Psoas muscle (tissue), 8 donors: ENCODE results near the gene CANX. TPM values are rescaled to one million over a fixed set of nuclear protein-coding genes. Genes with fewer than 3 reads are reported as not detected.

ENCODE experiments used
- ATAC-seq, 4 donors: fragments of 200-7000 bp; cut with Tn5 transposase; one replicate each; pipeline ENCODE4 v1.9.1; 2020; ENCODE audit warnings: moderate library complexity in 3 of 4, mild to moderate bottlenecking in 2 of 4
- DNase-seq, 2 donors: peaks; one replicate each; pipeline ENCODE4 v3.0.0-alpha.2; 2020
- H3K27ac ChIP-seq: fragments of 200-600 bp; one replicate; pipeline ENCODE4 v1.8.0; 2022
- H3K27me3 ChIP-seq, 3 donors: fragments of 200-600 bp in 1 of 3; one replicate each; pipeline versions ENCODE4 v1.6.1 to v1.8.0; 2013 to 2022; ENCODE audit warnings: low read length in 2 of 3, mild to moderate bottlenecking in 2 of 3, moderate library complexity in 1 of 3; ENCODE audit not compliant: insufficient read depth in 3 of 3
- H3K36me3 ChIP-seq, 2 donors: fragments of 200-600 bp in 1 of 2; one replicate each; pipeline versions ENCODE4 v1.6.1 to v1.8.0; 2013 to 2022; ENCODE audit warnings: low read depth in 1 of 2, mild to moderate bottlenecking in 1 of 2, moderate library complexity in 1 of 2; ENCODE audit not compliant: insufficient read depth in 1 of 2
- H3K4me1 ChIP-seq: fragments of 200-600 bp; one replicate; pipeline ENCODE4 v1.8.0; 2022
- H3K4me3 ChIP-seq: fragments of 200-600 bp; one replicate; pipeline ENCODE4 v1.8.0; 2022; ENCODE audit warnings: mild to moderate bottlenecking
- H3K9me3 ChIP-seq: fragments of 200-600 bp; one replicate; pipeline ENCODE4 v1.8.0; 2022
- WGBS, 3 donors: extraction: QIAGEN DNeasy Blood & Tissue Kit; methylation state at CpG; one replicate each; pipeline versions ENCODE4 v1.1.6 to v1.1.7; 2013; 5-methylcytosine and 5-hydroxymethylcytosine counted together
- intact Hi-C, 2 donors: fragments of 100-400 bp; cut with DNase I; formaldehyde crosslinking; loops; one replicate each; pipeline versions ENCODE4 v1.11.0 to v1.14.2; 2022
- polyA plus RNA-seq, 3 donors: library from polyadenylated mRNA; stranded (reverse); fragments of 200-250 nt; gene quantifications; one replicate each; pipeline ENCODE4 v1.2.3, GENCODE V29; 2013
- total RNA-seq, 4 donors: library from RNA; stranded (reverse); fragmentation: NEBNext Ultra II Directional in 2 of 4; extraction: Animal tissue kit (Norgen Biotek cat#: 25700) in 2 of 4; gene quantifications; one replicate each; pipeline versions ENCODE4 v1.2.1 to v1.2.4, GENCODE V29; 2021 to 2023
- TF ChIP-seq, protein P1 (sequence below): fragments of 200-600 bp; IDR thresholded peaks from one replicate; pipeline ENCODE4 v1.8.0; 2022; ENCODE audit warnings: antibody characterized with exemption
- donor health status: healthy with polysubstance abuse.
- donor health status: DM: no; HTN: no; CAD: no; lungs with moderate emphysema.
- donor health status: Bipolar disorder and iron deficiency.
- donor health status: healthy.
- donor health status: DM: yes; HTN: yes; CAD: no.
- donor health status: DM: no; HTN: no; CAD: no.
- donor health status: DM: no; HTN: no; CAD: no.
- donor health status: DM: yes; HTN: yes; CAD: no.

The CANX gene
- total and polyA plus RNA-seq, 7 donors: 85.7 to 285 (median 225) TPM

- TF ChIP-seq, protein P1, sequence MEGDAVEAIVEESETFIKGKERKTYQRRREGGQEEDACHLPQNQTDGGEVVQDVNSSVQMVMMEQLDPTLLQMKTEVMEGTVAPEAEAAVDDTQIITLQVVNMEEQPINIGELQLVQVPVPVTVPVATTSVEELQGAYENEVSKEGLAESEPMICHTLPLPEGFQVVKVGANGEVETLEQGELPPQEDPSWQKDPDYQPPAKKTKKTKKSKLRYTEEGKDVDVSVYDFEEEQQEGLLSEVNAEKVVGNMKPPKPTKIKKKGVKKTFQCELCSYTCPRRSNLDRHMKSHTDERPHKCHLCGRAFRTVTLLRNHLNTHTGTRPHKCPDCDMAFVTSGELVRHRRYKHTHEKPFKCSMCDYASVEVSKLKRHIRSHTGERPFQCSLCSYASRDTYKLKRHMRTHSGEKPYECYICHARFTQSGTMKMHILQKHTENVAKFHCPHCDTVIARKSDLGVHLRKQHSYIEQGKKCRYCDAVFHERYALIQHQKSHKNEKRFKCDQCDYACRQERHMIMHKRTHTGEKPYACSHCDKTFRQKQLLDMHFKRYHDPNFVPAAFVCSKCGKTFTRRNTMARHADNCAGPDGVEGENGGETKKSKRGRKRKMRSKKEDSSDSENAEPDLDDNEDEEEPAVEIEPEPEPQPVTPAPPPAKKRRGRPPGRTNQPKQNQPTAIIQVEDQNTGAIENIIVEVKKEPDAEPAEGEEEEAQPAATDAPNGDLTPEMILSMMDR: peak; percentile 57
- WGBS, 3 donors: 36 to 48% (median 39%) methylated on average over 7 of the region's 7 CpGs
- peaks cover 0 to 13% of the 10 kb centered on the region in 2 donors for H3K36me3 ChIP-seq
- DNase-seq (no peak), ATAC-seq (peak; percentile 61 to 89 (median 76))
- no peaks in the 10 kb centered on the region for H3K27me3 ChIP-seq
- H3K27ac ChIP-seq: no peak overlapping the region
- intact Hi-C loops: no loop called here
- H3K4me1 ChIP-seq: no peaks in the 10 kb centered on the region
- H3K4me3 ChIP-seq: no peak overlapping the region
- no peaks in the 10 kb centered on the region for H3K9me3 ChIP-seq
These were observed 30.4 kb upstream of the CANX start for GRCh38 chr5:179668391-179668790.

- TF ChIP-seq, protein P1: no peak
- WGBS, 3 donors: 0 to 1% (median 0%) methylated on average over 73 to 78 of the region's 78 CpGs
- intact Hi-C loops: loop anchor here in 1 of 2 donors (2.0 kb wide), 1 partner anchor 20 kb away; the partner anchor contains the start of gene CANX
These were observed 20.3 kb upstream of the CANX start for GRCh38 chr5:179678223-179679013.

GRCh38 chr5:179679014-179679674 is 19.6 kb upstream of the CANX start:
- Histone ChIP-seq H3K4me1 (peaks cover 8% of the 10 kb centered on the region), H3K9me3 (no peaks in the 10 kb centered on the region), H3K27me3 (no peaks in the 10 kb centered on the region), H3K4me3 (peak overlapping the region; percentile 82), H3K27ac (peak overlapping the region; percentile 84), H3K36me3 (no peaks in the 10 kb centered on the region)
- WGBS, 3 donors: 17 to 23% (median 20%) methylated on average over 39 to 41 of the region's 41 CpGs
- intact Hi-C loops: loop anchor here in 1 of 2 donors (2.0 kb wide), 1 partner anchor 20 kb away; the partner anchor contains the start of gene CANX
- DNase-seq (peak; percentile 81 to 86), ATAC-seq (peak; percentile 26 to 64 (median 49))
- TF ChIP-seq, protein P1: peak; percentile 27

More at GRCh38 chr5:179678223-179679013, 20.3 kb upstream of the CANX start:
- Histone ChIP-seq H3K27me3 (no peaks in the 10 kb centered on the region), H3K36me3 (no peaks in the 10 kb centered on the region), H3K4me3 (peak overlapping the region; percentile 82), H3K27ac (peak overlapping the region; percentile 84), H3K9me3 (no peaks in the 10 kb centered on the region), H3K4me1 (peaks cover 8% of the 10 kb centered on the region)
- DNase-seq (peak; percentile 97 to 98), ATAC-seq (peak; percentile 97 to 99 (median 98))

DNA sequence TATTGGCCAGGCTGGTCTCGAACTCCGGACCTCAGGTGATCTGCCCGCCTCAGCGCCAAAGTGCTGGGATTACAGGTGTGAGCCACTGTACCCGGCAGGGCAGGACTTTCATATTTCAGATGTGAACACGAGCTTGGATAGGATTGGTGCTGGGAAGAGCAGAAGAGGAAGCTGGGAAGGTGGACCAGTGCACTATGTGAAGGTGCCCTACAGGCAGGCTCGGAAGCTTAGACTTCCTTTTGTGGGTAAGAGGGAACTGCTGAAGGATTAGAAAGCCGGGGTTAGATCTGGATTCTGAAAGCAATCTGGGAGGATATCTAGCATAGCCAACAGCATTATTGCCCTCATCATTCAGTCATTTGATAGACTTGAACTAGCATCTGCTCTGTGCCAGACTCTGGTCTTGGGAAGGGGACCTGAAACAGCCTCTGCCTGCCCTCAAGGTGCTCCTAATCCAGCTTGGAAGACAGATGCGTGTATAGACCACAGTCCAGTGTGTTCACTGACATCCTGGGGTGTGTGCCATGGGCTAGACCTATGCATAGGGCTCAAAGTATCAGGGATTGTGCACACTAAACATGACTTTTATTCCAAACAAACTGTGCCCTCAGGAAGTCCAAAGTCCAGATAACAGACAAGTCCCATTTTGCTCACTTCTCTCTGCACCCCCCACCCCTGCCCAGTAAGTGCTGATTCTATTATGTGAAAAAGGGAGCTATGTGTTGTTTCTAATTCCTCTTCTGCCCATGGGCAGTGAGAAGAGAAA is 18.6 kb upstream of the CANX start:
- WGBS, 3 donors: 90 to 94% (median 91%) methylated on average over 9 of the region's 9 CpGs
- Histone ChIP-seq H3K27ac (no peak overlapping the region), H3K9me3 (no peaks in the 10 kb centered on the region), H3K4me1 (peaks cover 8% of the 10 kb centered on the region), H3K4me3 (no peak overlapping the region), H3K27me3 (no peaks in the 10 kb centered on the region), H3K36me3 (no peaks in the 10 kb centered on the region)
- DNase-seq: no peak
- TF ChIP-seq, protein P1: no peak
- intact Hi-C loops: no loop called here
- ATAC-seq: no peak
